C4-2B (cell line): ENCODE results near the gene JPT2.

Experiments
- CTCF ChIP-seq: fragments of 450-650 bp; conservative IDR thresholded peaks from 2 replicates; pipeline ENCODE4 v1.5.1; 2017; ENCODE audit warnings: mild to moderate bottlenecking
- ZFX ChIP-seq: fragments of 450-650 bp; IDR thresholded peaks from 2 replicates; pipeline ENCODE4 v1.6.1; 2017

DNA sequence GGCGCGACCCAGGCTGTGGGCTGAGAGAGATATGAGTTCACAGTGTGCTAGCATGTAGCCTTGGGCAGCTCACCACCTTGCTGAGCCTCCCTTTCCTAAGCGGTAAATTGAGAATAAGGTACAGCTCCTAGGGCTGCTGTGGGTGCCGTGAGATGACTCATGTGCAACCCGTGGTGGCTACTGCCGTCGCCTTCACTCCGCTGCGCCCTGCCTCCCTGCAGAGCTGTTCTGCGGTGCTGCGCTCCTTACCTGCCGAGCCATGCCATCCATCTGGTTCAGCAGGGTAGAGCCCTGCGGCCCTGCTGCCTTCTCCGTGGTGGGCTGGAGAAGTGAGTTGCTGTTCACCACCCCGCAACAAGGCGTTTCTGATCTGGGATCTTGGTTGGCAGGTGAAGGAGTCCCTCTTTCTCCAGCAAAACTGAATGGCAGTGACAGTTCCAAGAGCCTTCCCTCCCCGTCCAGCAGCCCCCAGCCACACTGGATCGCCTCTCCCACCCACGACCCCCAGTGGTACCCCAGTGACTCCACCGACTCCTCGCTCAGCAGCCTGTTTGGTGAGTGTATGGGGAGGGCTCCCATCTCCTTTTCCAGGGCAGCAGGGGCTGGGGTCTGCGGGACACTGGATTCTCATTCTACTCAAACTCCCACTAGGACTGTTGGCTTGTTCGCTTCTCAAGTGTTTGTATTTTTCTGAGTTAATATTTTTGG, 9.3 kb upstream of the JPT2 start:
- TF ChIP-seq CTCF = no peak
- TF ChIP-seq ZFX = no peak
